GM23248 (cell line): ENCODE data around the gene STAG3. TPM values are rescaled to one million over a fixed set of nuclear protein-coding genes. Genes with fewer than 3 reads are reported as not detected.

Experiments
- DNase-seq: peaks from one replicate; pipeline ENCODE4 v3.0.0-alpha.2; 2015
- H2AFZ ChIP-seq: fragments of 200-600 bp; sonication (generic); 2 replicates; pipeline ENCODE4 v1.6.1; 2016; ENCODE audit warnings: antibody characterized with exemption
- H3F3A ChIP-seq: fragments of 200-600 bp; sonication (generic); 2 replicates; pipeline ENCODE4 v1.6.1; 2016; ENCODE audit warnings: mild to moderate bottlenecking, antibody characterized with exemption, mixed run types; ENCODE audit not compliant: insufficient read depth
- H3K27ac ChIP-seq: fragments of 200-600 bp; sonication (generic); 2 replicates; pipeline ENCODE4 v1.5.1; 2016; ENCODE audit warnings: mild to moderate bottlenecking
- H3K27me3 ChIP-seq: fragments of 200-600 bp; sonication (generic); replicated peaks from 2 replicates; pipeline ENCODE4 v1.6.1; 2016; ENCODE audit warnings: mild to moderate bottlenecking; ENCODE audit not compliant: insufficient read depth
- H3K36me3 ChIP-seq: fragments of 200-600 bp; sonication (generic); 2 replicates; pipeline ENCODE4 v1.6.1; 2016; ENCODE audit warnings: low read depth, mild to moderate bottlenecking
- H3K4me1 ChIP-seq: fragments of 200-600 bp; sonication (generic); 2 replicates; pipeline ENCODE4 v1.6.1; 2016; ENCODE audit warnings: mild to moderate bottlenecking; ENCODE audit not compliant: insufficient read depth
- H3K4me2 ChIP-seq: fragments of 200-600 bp; sonication (generic); one replicate; pipeline ENCODE4 v1.6.1; 2016; ENCODE audit warnings: mild to moderate bottlenecking; ENCODE audit not compliant: unreplicated experiment
- H3K4me3 ChIP-seq: fragments of 200-600 bp; sonication (generic); 2 replicates; pipeline ENCODE4 v1.5.1; 2016; ENCODE audit warnings: mild to moderate bottlenecking
- H3K79me2 ChIP-seq: fragments of 200-600 bp; sonication (generic); 2 replicates; pipeline ENCODE4 v1.6.1; 2016; ENCODE audit warnings: mild to moderate bottlenecking; ENCODE audit not compliant: insufficient read depth
- H3K9ac ChIP-seq: fragments of 200-600 bp; sonication (generic); 2 replicates; pipeline ENCODE4 v1.6.1; 2016; ENCODE audit warnings: mild to moderate bottlenecking
- H3K9me2 ChIP-seq: fragments of 200-600 bp; sonication (generic); 2 replicates; pipeline ENCODE4 v1.6.1; 2016; ENCODE audit warnings: mixed run types, mild to moderate bottlenecking, moderate library complexity; ENCODE audit not compliant: insufficient read depth
- H3K9me3 ChIP-seq: fragments of 200-600 bp; sonication (generic); one replicate; pipeline ENCODE4 v1.6.1; 2017; ENCODE audit warnings: low read depth
- H4K20me1 ChIP-seq: fragments of 200-600 bp; sonication (generic); 2 replicates; pipeline ENCODE4 v1.6.0; 2016; ENCODE audit not compliant: insufficient read depth
- EZH2 ChIP-seq: fragments of 200-600 bp; sonication (generic); IDR thresholded peaks from 2 replicates; pipeline ENCODE4 v1.6.1; 2018; ENCODE audit warnings: antibody characterized with exemption, mild to moderate bottlenecking; ENCODE audit not compliant: insufficient read depth, poor library complexity, severe bottlenecking
- EZH2phosphoT487 ChIP-seq: fragments of 200-600 bp; sonication (generic); IDR thresholded peaks from 2 replicates; pipeline ENCODE4 v1.6.1; 2018; ENCODE audit warnings: antibody characterized with exemption, moderate library complexity, mild to moderate bottlenecking, low read depth; ENCODE audit not compliant: insufficient read depth
- WGBS, 2 experiments: methylation state at CpG; one replicate each; pipeline ENCODE4 v1.1.6; 2015 to 2017; ENCODE audit warnings: low lambda C conversion rate in 2 of 2, low coverage in 1 of 2; ENCODE audit errors: missing lambda C conversion rate in 2 of 2; 5-methylcytosine and 5-hydroxymethylcytosine counted together
- in situ Hi-C: fragments of 300-500 bp; cut with MboI; formaldehyde crosslinking; loops from 2 replicates; pipeline ENCODE4 v1.15.0; 2020
- polyA plus RNA-seq: library from polyadenylated mRNA; unstranded; fragments of >200 nt; fragmentation: Nextera tagmentation; extraction: Ambion mirVana; gene quantifications from 2 replicates; pipeline ENCODE4 v1.2.1, GENCODE V29; 2016
- total RNA-seq: library from RNA; depleted of rRNA; stranded (reverse); fragments of >200 nt; shearing (Covaris generic); gene quantifications from 2 replicates; pipeline ENCODE4 v1.2.3, GENCODE V29; 2014

Gene STAG3
- total and polyA plus RNA-seq, 2 experiments from 2014 or later: 0.65 to 0.97 TPM

DNA sequence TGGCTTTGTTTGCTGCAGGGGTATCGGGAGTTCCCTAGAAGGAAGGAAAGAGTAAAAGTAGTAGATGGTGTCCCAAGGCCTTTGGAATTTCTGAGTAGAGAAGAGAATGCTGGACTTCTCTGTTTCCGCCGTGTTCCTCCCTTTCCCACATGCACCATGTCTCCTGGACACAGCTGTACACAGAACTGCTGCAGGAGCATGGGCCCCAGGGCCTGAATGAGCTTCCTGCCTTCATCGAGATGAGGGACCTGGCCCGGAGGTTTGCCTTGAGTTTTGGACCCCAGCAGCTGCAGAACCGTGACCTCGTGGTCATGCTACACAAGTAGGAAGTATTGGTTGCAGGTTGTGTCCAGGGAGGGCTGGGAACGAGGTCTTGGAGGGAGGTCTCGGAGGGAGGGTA lies 26.7 kb downstream of the STAG3 start:
- no peaks in the 10 kb centered on the region for H3K36me3 ChIP-seq
- 0 out of 2 replicates have a peak, but pooled peaks cover 7% of the 10 kb centered on the region for H3K27me3 ChIP-seq
- no peak overlapping the region for H3K27ac ChIP-seq
- no peak overlapping the region for H2AFZ ChIP-seq
- H3K4me1 ChIP-seq: no peaks in the 10 kb centered on the region
- in situ Hi-C loops: no loop called here
- H3K4me3 ChIP-seq: no peak overlapping the region
- H3K9me3 ChIP-seq: no peaks in the 10 kb centered on the region
- no peaks in the 10 kb centered on the region for H3K9me2 ChIP-seq
- H4K20me1 ChIP-seq: no peaks in the 10 kb centered on the region
- no peak overlapping the region for H3K9ac ChIP-seq
- no peak overlapping the region for H3K4me2 ChIP-seq
- no peak for TF ChIP-seq EZH2
- no peak for TF ChIP-seq EZH2phosphoT487
- no peak for DNase-seq
- no peaks in the 10 kb centered on the region for H3F3A ChIP-seq
- H3K79me2 ChIP-seq: no peaks in the 10 kb centered on the region
- 56 to 65% methylated on average over 9 of the region's 9 CpGs for WGBS, 2 experiments

DNA sequence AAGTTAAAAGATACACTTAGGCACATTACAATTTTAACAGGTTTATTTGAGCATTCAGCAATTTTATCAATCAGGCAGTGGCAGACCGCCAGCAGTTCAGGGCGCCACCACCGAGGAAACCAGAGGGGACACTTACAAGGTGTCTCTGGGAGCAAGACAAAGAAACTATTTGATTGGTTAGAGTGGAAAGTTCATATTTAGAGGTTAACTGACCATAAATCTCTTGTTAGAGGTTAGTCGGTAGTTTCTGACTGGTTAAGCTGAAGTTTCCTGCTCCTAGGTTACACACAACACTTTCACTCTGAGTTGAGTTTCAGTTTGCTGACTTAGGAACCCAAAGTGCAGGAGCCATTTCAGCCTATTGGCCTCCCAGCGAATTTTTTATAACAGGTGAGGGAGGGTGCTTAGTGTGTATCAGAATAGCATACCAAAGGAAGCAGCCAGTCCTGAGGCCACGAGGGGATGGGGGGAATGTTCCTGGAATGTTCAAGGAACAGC lies 31.2 kb downstream of the STAG3 start:
- Histone ChIP-seq H3K9me3 (no peaks in the 10 kb centered on the region), H3K27ac (no peak overlapping the region), H3K9me2 (no peaks in the 10 kb centered on the region), H3K9ac (no peak overlapping the region), H3K4me3 (no peak overlapping the region), H3K79me2 (no peaks in the 10 kb centered on the region), H3K36me3 (no peaks in the 10 kb centered on the region), H2AFZ (no peak overlapping the region), H3K4me1 (no peaks in the 10 kb centered on the region), H3K27me3 (no peaks in the 10 kb centered on the region), H3K4me2 (no peak overlapping the region), H4K20me1 (no peaks in the 10 kb centered on the region), H3F3A (no peaks in the 10 kb centered on the region)
- TF ChIP-seq EZH2phosphoT487 (no peak), EZH2 (no peak)
- DNase-seq: no peak
- 57 to 62% methylated on average over 6 of the region's 6 CpGs for WGBS, 2 experiments
- in situ Hi-C loops: no loop called here

DNA sequence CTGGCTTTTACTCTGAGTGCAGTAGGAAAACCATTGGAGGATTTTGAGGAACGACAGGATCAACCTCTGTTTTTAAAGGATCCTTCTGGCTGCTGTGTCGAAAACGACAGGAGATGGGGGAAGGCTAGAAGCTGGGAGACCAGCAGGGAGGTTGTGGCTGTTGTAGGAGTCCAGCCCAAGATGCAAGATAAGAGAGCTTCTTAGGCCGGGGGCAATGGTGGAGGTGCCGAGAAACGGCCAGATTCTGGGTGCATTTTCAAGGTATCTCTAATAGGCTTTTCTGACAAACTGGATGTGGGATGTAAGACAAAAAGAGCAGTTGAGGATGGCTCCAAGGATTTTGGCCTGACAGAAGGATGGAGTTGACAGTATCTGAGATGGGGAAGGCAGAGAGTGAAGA lies 31.8 kb downstream of the STAG3 start:
- H3K4me1 ChIP-seq: no peaks in the 10 kb centered on the region
- H3K4me2 ChIP-seq: no peak overlapping the region
- no peaks in the 10 kb centered on the region for H3K9me3 ChIP-seq
- no peaks in the 10 kb centered on the region for H3K9me2 ChIP-seq
- H3K9ac ChIP-seq: no peak overlapping the region
- H3K27ac ChIP-seq: no peak overlapping the region
- no peak overlapping the region for H3K4me3 ChIP-seq
- in situ Hi-C loops: no loop called here
- H4K20me1 ChIP-seq: no peaks in the 10 kb centered on the region
- no peak for DNase-seq
- no peak overlapping the region for H2AFZ ChIP-seq
- H3K36me3 ChIP-seq: no peaks in the 10 kb centered on the region
- 97% methylated on average over 6 of the region's 6 CpGs for WGBS, 2 experiments
- H3F3A ChIP-seq: no peaks in the 10 kb centered on the region
- TF ChIP-seq EZH2phosphoT487: no peak
- no peaks in the 10 kb centered on the region for H3K27me3 ChIP-seq
- H3K79me2 ChIP-seq: no peaks in the 10 kb centered on the region

DNA sequence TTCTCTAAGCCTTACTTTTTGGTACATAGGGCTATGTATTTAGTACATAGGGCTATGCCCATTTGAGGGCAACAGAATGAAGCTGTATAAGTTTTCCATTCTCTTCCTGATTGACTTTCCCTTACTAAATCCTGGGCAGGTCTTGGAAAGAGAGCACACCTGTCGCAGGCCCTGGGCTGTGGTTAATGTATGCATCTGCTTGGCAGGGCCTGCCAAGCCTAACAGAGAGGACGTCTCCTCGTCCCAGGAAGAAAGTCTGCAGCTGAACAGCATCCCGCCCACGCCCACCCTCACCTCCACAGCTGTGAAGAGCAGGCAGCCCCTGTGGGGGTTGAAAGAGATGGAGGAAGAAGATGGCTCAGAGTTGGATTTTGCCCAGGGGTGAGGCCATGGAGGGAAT lies 33.1 kb downstream of the STAG3 start:
- no peak for DNase-seq
- no peaks in the 10 kb centered on the region for H3K9me2 ChIP-seq
- H3K9ac ChIP-seq: no peak overlapping the region
- no peak overlapping the region for H3K4me2 ChIP-seq
- no peaks in the 10 kb centered on the region for H3K79me2 ChIP-seq
- in situ Hi-C loops: no loop called here
- no peaks in the 10 kb centered on the region for H3K4me1 ChIP-seq
- H4K20me1 ChIP-seq: no peaks in the 10 kb centered on the region
- no peak overlapping the region for H3K27ac ChIP-seq
- no peaks in the 10 kb centered on the region for H3K27me3 ChIP-seq
- H2AFZ ChIP-seq: no peak overlapping the region
- no peaks in the 10 kb centered on the region for H3K36me3 ChIP-seq
- 67 to 73% methylated on average over 5 of the region's 5 CpGs for WGBS, 2 experiments
- no peaks in the 10 kb centered on the region for H3K9me3 ChIP-seq
- no peaks in the 10 kb centered on the region for H3F3A ChIP-seq
- TF ChIP-seq EZH2: no peak
- TF ChIP-seq EZH2phosphoT487: no peak
- no peak overlapping the region for H3K4me3 ChIP-seq

DNA sequence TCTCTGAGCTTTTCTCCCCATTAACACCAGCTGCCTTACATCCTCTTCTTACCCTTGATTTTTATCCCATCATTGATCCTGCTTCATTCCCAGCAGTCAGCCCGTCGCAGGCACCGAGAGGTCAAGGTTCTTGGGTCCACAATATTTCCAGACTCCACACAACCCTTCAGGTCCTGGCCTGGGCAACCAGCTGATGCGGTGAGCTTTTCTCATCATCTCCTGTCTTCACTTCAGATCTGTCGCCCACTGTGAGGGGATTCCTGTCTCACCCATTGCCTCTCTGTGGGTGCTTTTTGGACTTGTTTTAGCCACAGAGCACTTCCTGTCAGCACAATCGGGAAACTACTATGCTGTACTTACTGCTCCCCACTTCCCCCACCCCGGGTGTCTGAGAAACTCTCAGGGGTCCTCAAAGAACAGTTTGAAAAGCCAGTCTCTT lies 33.6 kb downstream of the STAG3 start:
- no peak overlapping the region for H3K4me3 ChIP-seq
- H3K27me3 ChIP-seq: no peaks in the 10 kb centered on the region
- no peaks in the 10 kb centered on the region for H3K9me2 ChIP-seq
- no peak overlapping the region for H3K9ac ChIP-seq
- no peaks in the 10 kb centered on the region for H3K4me1 ChIP-seq
- no peaks in the 10 kb centered on the region for H3K79me2 ChIP-seq
- no peak overlapping the region for H3K4me2 ChIP-seq
- no peaks in the 10 kb centered on the region for H4K20me1 ChIP-seq
- in situ Hi-C loops: no loop called here
- TF ChIP-seq EZH2phosphoT487 (no peak), EZH2 (no peak)
- 88 to 89% methylated on average over 7 of the region's 7 CpGs for WGBS, 2 experiments
- no peaks in the 10 kb centered on the region for H3K9me3 ChIP-seq
- H2AFZ ChIP-seq: no peak overlapping the region
- H3F3A ChIP-seq: no peaks in the 10 kb centered on the region
- no peak overlapping the region for H3K27ac ChIP-seq
- H3K36me3 ChIP-seq: no peaks in the 10 kb centered on the region
- DNase-seq: no peak
